ENCODE measurements around the gene TCP11L2. TPM values are rescaled to one million over a fixed set of nuclear protein-coding genes. Genes with fewer than 3 reads are reported as not detected.

The TCP11L2 gene
- polyA plus RNA-seq, 1 experiment: 26.5 TPM

DNA sequence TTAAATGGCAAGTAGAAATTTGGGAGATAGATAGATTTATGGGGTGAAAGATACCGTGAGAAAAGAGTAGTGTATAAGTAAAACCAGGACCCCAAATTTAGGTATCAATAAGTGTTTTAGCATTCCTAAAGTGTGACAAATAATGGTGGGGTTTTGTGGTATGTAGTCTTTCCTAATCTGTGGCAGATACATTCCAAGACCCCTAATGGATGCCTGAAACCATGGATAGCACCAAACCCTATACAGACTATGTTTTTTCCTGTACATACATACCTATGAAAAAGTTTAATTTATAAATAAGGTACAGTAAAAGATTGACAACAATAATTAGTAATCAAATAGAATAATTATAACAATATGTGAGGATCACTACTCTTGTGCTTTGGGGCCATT lies 14.4 kb upstream of the TCP11L2 start:
- TF ChIP-seq, protein P1, sequence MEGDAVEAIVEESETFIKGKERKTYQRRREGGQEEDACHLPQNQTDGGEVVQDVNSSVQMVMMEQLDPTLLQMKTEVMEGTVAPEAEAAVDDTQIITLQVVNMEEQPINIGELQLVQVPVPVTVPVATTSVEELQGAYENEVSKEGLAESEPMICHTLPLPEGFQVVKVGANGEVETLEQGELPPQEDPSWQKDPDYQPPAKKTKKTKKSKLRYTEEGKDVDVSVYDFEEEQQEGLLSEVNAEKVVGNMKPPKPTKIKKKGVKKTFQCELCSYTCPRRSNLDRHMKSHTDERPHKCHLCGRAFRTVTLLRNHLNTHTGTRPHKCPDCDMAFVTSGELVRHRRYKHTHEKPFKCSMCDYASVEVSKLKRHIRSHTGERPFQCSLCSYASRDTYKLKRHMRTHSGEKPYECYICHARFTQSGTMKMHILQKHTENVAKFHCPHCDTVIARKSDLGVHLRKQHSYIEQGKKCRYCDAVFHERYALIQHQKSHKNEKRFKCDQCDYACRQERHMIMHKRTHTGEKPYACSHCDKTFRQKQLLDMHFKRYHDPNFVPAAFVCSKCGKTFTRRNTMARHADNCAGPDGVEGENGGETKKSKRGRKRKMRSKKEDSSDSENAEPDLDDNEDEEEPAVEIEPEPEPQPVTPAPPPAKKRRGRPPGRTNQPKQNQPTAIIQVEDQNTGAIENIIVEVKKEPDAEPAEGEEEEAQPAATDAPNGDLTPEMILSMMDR (IDR thresholded peaks at IDR 0.05; ENCODE audit: low read depth, low read length): no peak
- no peak for DNase-seq (ENCODE audit: low read depth, low spot score)
- CTCF ChIA-PET: no interaction called here
- no peaks in the 10 kb centered on the region for H3K9me3 ChIP-seq (ENCODE audit: control insufficient read depth, insufficient read depth, low read length)
- POLR2A ChIA-PET: no interaction called here
- H3K27ac ChIP-seq (ENCODE audit: low read depth, low read length): no peak overlapping the region
- no peaks in the 10 kb centered on the region for H3K27me3 ChIP-seq (ENCODE audit: control insufficient read depth, insufficient read depth, low read length)
- no peak overlapping the region for H3K4me3 ChIP-seq (ENCODE audit: low read depth, low read length)

DNA sequence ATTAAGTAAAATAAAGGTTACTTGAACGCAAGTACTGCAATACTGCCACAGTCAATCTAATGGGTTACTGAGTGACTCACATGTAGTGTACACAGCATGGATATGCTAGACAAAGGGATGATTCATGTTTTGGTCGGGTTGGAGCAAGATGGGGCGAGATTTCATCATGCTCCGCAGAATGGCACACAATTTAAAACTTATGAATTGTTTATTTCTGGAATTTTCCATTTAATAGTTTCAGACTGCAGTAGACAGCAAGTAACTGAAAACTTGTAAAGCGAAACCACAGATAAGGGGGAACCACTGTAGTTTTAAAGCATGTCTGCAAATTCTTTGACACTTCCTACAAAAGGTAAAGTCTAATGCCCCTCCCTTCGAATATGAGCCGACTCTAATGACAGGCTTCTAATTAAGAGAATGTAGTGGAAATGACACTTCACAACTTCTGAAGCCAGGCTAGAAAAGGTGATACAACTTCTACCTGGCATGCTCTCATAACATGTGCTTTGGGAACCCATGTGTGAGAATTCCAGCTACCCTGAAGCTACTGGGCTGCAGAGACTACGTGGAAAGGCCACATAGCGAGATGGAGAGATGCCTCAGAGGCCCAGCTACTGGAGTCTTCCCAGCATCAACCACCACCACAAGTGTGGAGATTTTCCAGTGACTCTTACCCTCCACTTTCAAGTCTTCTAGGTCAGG lies 13.9 kb upstream of the TCP11L2 start:
- DNase-seq (ENCODE audit: low read depth, low spot score): peak; percentile 84

GRCh38 chr12:106289196-106289681 lies 13.3 kb upstream of the TCP11L2 start:
- CTCF ChIA-PET: no interaction called here

More for the DNA sequence above, 13.9 kb upstream of the TCP11L2 start:
- H3K27ac ChIP-seq (ENCODE audit: low read depth, low read length): peak overlapping the region; percentile 95
- H3K4me3 ChIP-seq (ENCODE audit: low read depth, low read length): no peak overlapping the region
- no peaks in the 10 kb centered on the region for H3K27me3 ChIP-seq (ENCODE audit: control insufficient read depth, insufficient read depth, low read length)
- H3K9me3 ChIP-seq (ENCODE audit: control insufficient read depth, insufficient read depth, low read length): no peaks in the 10 kb centered on the region
- TF ChIP-seq, protein P1 (IDR thresholded peaks at IDR 0.05; ENCODE audit: low read depth, low read length): no peak
- ChIA-PET CTCF (no interaction called here), POLR2A (no interaction called here)

DNA sequence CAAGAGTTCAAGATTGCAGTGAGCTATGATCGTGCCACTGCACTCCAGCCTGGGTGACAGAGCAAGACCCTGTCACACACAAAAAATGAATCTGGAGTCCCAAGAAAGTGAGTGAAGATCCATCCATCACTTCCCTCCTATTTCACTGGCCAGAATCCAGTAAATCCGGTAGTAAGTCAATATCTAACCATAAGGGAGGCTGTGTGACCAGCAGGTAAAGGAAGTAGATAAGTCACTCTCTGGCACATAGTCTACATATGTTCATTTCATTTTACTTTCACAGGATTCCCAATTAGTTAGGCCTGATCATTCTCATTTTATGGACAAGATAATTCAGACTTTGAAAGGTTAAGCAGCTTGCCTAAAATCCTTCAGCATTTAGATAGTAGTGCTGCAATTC lies 11.9 kb upstream of the TCP11L2 start:
- POLR2A ChIA-PET: no interaction called here
- Histone ChIP-seq H3K9me3 (ENCODE audit: control insufficient read depth, insufficient read depth, low read length) (no peaks in the 10 kb centered on the region), H3K4me3 (ENCODE audit: low read depth, low read length) (no peak overlapping the region), H3K27me3 (ENCODE audit: control insufficient read depth, insufficient read depth, low read length) (no peaks in the 10 kb centered on the region), H3K27ac (ENCODE audit: low read depth, low read length) (no peak overlapping the region)
- DNase-seq (ENCODE audit: low read depth, low spot score): no peak
- TF ChIP-seq, protein P1 (IDR thresholded peaks at IDR 0.05; ENCODE audit: low read depth, low read length): no peak
- CTCF ChIA-PET: no interaction called here

More at GRCh38 chr12:106289196-106289681, 13.3 kb upstream of the TCP11L2 start:
- TF ChIP-seq, protein P1 (IDR thresholded peaks at IDR 0.05; ENCODE audit: low read depth, low read length): no peak
- H3K27ac ChIP-seq (ENCODE audit: low read depth, low read length): peak overlapping the region; percentile 95
- H3K4me3 ChIP-seq (ENCODE audit: low read depth, low read length): no peak overlapping the region
- H3K27me3 ChIP-seq (ENCODE audit: control insufficient read depth, insufficient read depth, low read length): no peaks in the 10 kb centered on the region
- POLR2A ChIA-PET: no interaction called here
- no peaks in the 10 kb centered on the region for H3K9me3 ChIP-seq (ENCODE audit: control insufficient read depth, insufficient read depth, low read length)
- DNase-seq (ENCODE audit: low read depth, low spot score): no peak

GRCh38 chr12:106291342-106291741 lies 11.2 kb upstream of the TCP11L2 start:
- CTCF ChIA-PET: no interaction called here

More at GRCh38 chr12:106291342-106291741, 11.2 kb upstream of the TCP11L2 start:
- TF ChIP-seq, protein P1 (IDR thresholded peaks at IDR 0.05; ENCODE audit: low read depth, low read length): no peak
- POLR2A ChIA-PET: no interaction called here
- Histone ChIP-seq H3K27me3 (ENCODE audit: control insufficient read depth, insufficient read depth, low read length) (no peaks in the 10 kb centered on the region), H3K4me3 (ENCODE audit: low read depth, low read length) (no peak overlapping the region), H3K9me3 (ENCODE audit: control insufficient read depth, insufficient read depth, low read length) (no peaks in the 10 kb centered on the region), H3K27ac (ENCODE audit: low read depth, low read length) (no peak overlapping the region)
- no peak for DNase-seq (ENCODE audit: low read depth, low spot score)
